ENCODE measurements around the gene QSER1.

Gene QSER1

DNA sequence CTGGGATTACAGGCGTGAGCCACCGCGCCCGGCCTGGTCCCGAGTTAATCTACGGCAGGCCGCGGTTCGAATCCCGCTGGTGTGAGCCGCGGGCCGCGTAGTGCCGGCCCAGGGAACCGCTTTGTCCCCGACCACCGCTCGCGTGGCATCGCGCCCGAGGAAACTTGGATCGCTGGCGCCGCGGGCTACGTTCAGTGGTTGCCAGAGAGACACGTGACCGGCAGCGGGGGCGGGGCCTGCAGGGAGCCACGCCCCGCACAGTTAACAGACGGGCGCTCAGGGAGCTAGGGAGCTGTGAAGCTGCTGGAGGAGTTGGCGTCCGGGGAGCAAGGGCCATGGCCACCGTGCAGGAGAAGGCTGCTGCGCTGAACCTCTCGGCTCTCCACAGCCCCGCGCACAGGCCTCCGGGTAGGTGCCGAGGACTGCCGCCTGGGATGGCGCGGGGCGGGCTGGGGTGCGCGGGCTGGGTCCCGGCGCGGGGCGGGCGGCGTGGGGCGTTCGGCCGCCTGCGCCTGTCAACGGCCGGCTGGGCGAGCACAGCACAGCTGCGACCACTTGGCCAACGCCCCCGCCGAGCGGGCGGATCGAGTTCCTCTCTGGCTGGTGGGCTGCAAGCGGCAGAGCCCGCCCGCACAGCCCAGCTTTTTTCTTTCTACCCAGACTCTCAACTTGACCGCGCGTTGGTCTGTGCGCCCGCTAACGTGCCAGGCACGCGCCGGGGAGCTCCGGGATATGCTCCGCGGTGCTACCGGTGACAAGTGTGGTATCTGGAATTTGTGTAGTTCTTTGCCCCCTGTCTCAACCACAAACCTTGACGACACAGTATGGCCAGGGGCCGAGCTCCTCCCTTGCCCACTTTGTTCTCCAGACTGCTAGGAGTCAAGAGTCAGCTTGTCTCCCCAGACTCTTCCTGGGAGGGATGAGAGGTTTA is 123.3 kb downstream of the QSER1 start, which contains the start of gene DEPDC7:
Gene DEPDC7, plus strand, starts transcription at position 258 of the 931 bp plus-strand sequence. Its CDS starts 78 bp downstream, at position 336.
- H3K36me3 ChIP-seq (ENCODE audit: control insufficient read depth, insufficient read depth, low read length) = no peaks in the 10 kb centered on the region
- H3K4me1 ChIP-seq (ENCODE audit: control insufficient read depth, insufficient read depth, low read length) = peaks cover 3% of the 10 kb centered on the region
- 7% methylated on average over 89 of the region's 89 CpGs for WGBS, 2 experiments
- H3K27ac ChIP-seq (ENCODE audit: insufficient read depth, low read depth, low read length, poor library complexity, severe bottlenecking) = no peak within 1 kb of the TSS
- H3K9me3 ChIP-seq (ENCODE audit: control insufficient read depth, low read length) = no peaks in the 10 kb centered on the region
- H3K4me3 ChIP-seq (ENCODE audit: insufficient read depth, low read depth, low read length) = peak within 1 kb of the TSS; percentile 37
- peaks cover 38% of the 10 kb centered on the region for H3K27me3 ChIP-seq (ENCODE audit: control insufficient read depth, insufficient read depth, low read length, poor library complexity, severe bottlenecking)

DNA sequence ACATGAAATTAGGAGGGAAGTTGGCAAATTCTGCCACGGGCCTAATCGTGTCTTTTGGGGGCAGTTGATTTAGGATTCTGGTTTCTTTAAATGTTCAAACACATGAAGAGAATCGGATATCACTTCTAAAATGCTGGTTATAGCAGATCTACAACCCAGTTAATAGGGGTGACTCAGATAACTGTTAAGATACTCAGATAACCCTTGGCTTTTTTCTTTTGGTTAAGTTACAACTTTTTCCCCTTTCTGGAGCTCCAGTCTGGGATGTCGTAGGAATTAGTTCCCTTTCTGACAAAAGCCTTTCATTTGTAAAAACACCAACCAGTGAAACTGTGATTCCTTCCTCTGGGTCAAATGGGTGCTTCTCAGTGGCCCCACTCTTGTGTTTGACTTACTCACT is 124.0 kb downstream of the QSER1 start:
- no peaks in the 10 kb centered on the region for H3K36me3 ChIP-seq (ENCODE audit: control insufficient read depth, insufficient read depth, low read length)
- H3K27me3 ChIP-seq (ENCODE audit: control insufficient read depth, insufficient read depth, low read length, poor library complexity, severe bottlenecking) = peaks cover 38% of the 10 kb centered on the region
- 47 to 62% methylated on average over 4 of the region's 4 CpGs for WGBS, 2 experiments
- no peaks in the 10 kb centered on the region for H3K9me3 ChIP-seq (ENCODE audit: control insufficient read depth, low read length)
- H3K4me3 ChIP-seq (ENCODE audit: insufficient read depth, low read depth, low read length) = peak overlapping the region; percentile 37
- H3K27ac ChIP-seq (ENCODE audit: insufficient read depth, low read depth, low read length, poor library complexity, severe bottlenecking) = no peak overlapping the region
- H3K4me1 ChIP-seq (ENCODE audit: control insufficient read depth, insufficient read depth, low read length) = peaks cover 3% of the 10 kb centered on the region

DNA sequence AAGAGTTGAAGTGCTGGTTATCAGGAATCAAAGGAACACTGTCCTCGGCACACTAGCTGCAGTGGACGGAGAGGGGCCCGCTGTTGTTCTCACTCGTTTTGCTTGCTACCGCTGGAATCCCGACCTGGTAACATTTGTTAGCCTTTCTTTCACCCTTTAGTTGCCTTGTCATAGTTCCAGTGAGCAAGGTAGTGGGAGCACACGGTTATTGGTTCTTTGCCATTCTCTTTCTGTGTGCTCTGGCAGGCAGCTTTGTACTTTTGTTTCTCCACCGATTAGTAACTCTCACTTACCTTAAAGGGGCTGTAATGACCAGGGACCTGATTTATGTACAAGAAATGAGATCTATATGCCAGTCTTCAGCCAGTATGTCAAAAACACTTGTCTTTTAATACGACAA is 124.9 kb downstream of the QSER1 start:
- Histone ChIP-seq H3K4me1 (ENCODE audit: control insufficient read depth, insufficient read depth, low read length) (peaks cover 3% of the 10 kb centered on the region), H3K27ac (ENCODE audit: insufficient read depth, low read depth, low read length, poor library complexity, severe bottlenecking) (no peak overlapping the region), H3K9me3 (ENCODE audit: control insufficient read depth, low read length) (no peaks in the 10 kb centered on the region), H3K36me3 (ENCODE audit: control insufficient read depth, insufficient read depth, low read length) (no peaks in the 10 kb centered on the region), H3K27me3 (ENCODE audit: control insufficient read depth, insufficient read depth, low read length, poor library complexity, severe bottlenecking) (peaks cover 38% of the 10 kb centered on the region), H3K4me3 (ENCODE audit: insufficient read depth, low read depth, low read length) (no peak overlapping the region)
- 60 to 65% methylated on average over 9 of the region's 9 CpGs for WGBS, 2 experiments

DNA sequence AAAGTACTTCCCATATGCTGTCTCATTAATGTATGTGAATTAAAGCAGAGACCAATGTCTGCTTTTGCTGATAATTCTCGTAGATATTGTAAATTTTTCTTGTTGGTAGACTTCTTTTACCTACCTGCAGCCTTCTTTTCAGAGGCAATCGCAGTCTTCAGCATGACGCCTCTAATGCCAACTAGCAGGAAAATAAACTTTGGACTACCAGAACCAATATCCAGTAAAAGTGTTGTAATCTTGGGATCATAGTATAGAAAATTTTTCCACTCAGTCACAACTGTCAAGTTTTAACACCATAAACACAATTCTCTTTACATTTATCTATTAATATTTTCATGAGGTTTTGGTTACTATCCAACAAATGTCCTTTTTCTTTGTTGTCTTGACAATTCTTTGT is 125.4 kb downstream of the QSER1 start:
- Histone ChIP-seq H3K27me3 (ENCODE audit: control insufficient read depth, insufficient read depth, low read length, poor library complexity, severe bottlenecking) (peaks cover 38% of the 10 kb centered on the region), H3K27ac (ENCODE audit: insufficient read depth, low read depth, low read length, poor library complexity, severe bottlenecking) (no peak overlapping the region), H3K4me1 (ENCODE audit: control insufficient read depth, insufficient read depth, low read length) (peaks cover 3% of the 10 kb centered on the region), H3K9me3 (ENCODE audit: control insufficient read depth, low read length) (no peaks in the 10 kb centered on the region), H3K4me3 (ENCODE audit: insufficient read depth, low read depth, low read length) (no peak overlapping the region), H3K36me3 (ENCODE audit: control insufficient read depth, insufficient read depth, low read length) (no peaks in the 10 kb centered on the region)
- WGBS, 2 experiments = 96% methylated on average over 3 of the region's 3 CpGs; no CpG with 5 or more reads in 1 of the 2 experiments

DNA sequence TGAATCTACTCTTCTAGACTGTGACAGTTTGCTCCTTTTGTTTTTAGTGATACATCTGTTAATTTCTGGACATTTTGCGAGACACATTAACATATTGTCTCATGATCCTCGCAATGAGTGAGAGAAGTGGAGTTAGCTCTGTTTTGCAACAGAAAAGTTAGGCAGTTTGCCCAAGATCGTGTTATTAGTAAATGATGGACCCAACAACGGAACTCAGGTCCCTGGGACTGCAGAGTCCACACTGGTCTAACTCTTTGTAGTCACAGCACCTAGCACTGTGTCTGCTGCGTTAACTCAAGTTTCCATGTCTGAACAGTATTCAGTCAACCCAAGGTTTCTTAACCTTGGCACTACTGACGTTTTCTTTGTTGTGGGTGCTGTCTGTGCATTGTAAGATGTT is 126.2 kb downstream of the QSER1 start:
- H3K36me3 ChIP-seq (ENCODE audit: control insufficient read depth, insufficient read depth, low read length) = no peaks in the 10 kb centered on the region
- peaks cover 38% of the 10 kb centered on the region for H3K27me3 ChIP-seq (ENCODE audit: control insufficient read depth, insufficient read depth, low read length, poor library complexity, severe bottlenecking)
- H3K27ac ChIP-seq (ENCODE audit: insufficient read depth, low read depth, low read length, poor library complexity, severe bottlenecking) = no peak overlapping the region
- no peaks in the 10 kb centered on the region for H3K9me3 ChIP-seq (ENCODE audit: control insufficient read depth, low read length)
- H3K4me3 ChIP-seq (ENCODE audit: insufficient read depth, low read depth, low read length) = no peak overlapping the region
- H3K4me1 ChIP-seq (ENCODE audit: control insufficient read depth, insufficient read depth, low read length) = peaks cover 3% of the 10 kb centered on the region
- WGBS, 2 experiments = 94 to 98% methylated on average over 6 of the region's 6 CpGs

DNA sequence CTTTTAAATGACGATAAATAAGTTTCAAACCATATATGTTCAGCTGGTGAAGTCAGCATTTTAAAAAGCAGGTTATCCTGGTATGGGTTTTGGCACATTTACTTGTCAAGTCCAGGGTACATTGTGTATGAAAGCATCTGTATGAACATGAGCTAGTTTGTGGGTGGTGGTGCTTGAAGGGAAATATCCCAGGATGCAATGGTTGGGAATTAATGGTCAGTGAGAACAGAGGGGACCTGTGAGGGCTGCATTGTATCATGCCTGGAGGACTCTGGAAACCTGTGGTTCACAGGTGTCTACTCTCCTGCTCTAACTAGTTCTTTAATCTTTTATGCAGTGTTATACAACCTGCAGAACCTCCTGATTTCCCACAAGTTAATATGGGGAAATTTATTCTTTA is 128.9 kb downstream of the QSER1 start:
- no peak overlapping the region for H3K27ac ChIP-seq (ENCODE audit: insufficient read depth, low read depth, low read length, poor library complexity, severe bottlenecking)
- WGBS, 2 experiments = 87 to 100% methylated on average over 1 of the region's 1 CpG
- H3K9me3 ChIP-seq (ENCODE audit: control insufficient read depth, low read length) = no peaks in the 10 kb centered on the region
- H3K4me1 ChIP-seq (ENCODE audit: control insufficient read depth, insufficient read depth, low read length) = no peaks in the 10 kb centered on the region
- no peaks in the 10 kb centered on the region for H3K36me3 ChIP-seq (ENCODE audit: control insufficient read depth, insufficient read depth, low read length)
- H3K4me3 ChIP-seq (ENCODE audit: insufficient read depth, low read depth, low read length) = no peak overlapping the region
- peaks cover 19% of the 10 kb centered on the region for H3K27me3 ChIP-seq (ENCODE audit: control insufficient read depth, insufficient read depth, low read length, poor library complexity, severe bottlenecking)

DNA sequence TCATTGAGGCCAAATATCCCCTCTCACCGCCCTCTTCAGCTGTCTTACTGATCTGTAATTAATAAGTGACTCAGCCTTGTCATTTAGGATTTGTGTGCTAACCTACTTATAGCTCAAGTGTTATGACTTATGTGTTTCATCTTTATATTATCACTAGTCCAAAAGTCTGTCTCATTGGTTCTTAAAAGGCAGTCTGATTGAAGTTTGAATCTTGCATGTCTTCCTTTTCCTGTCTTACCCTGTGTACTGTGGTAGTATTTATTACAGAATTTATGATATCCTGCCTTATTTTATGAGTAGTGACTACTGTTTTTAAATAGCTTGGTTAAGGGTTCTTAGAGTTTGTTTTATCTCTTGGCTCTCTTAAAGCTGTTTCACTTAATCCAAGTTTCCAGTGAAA is 129.3 kb downstream of the QSER1 start:
- no peak overlapping the region for H3K27ac ChIP-seq (ENCODE audit: insufficient read depth, low read depth, low read length, poor library complexity, severe bottlenecking)
- H3K4me1 ChIP-seq (ENCODE audit: control insufficient read depth, insufficient read depth, low read length) = no peaks in the 10 kb centered on the region
- H3K36me3 ChIP-seq (ENCODE audit: control insufficient read depth, insufficient read depth, low read length) = no peaks in the 10 kb centered on the region
- 91 to 100% methylated on average over 1 of the region's 1 CpG for WGBS, 2 experiments
- no peak overlapping the region for H3K4me3 ChIP-seq (ENCODE audit: insufficient read depth, low read depth, low read length)
- no peaks in the 10 kb centered on the region for H3K9me3 ChIP-seq (ENCODE audit: control insufficient read depth, low read length)
- H3K27me3 ChIP-seq (ENCODE audit: control insufficient read depth, insufficient read depth, low read length, poor library complexity, severe bottlenecking) = peaks cover 15% of the 10 kb centered on the region

DNA sequence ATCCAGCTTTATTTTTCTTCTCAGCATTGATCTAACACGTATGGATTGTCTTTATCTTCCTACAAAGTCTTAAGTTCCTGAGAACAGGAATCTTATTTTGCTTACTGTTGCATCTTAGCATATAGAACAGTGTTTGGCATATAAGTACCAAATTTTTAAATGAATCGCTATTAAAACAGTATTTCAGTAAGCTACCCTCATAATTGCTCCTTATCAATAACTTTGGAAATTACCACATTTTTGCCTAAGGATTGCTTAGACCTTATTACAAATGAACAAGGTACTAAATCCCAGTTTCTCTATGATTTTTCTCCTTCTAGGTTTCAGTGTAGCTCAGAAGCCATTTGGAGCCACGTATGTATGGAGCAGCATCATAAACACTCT is 132.7 kb downstream of the QSER1 start:
- WGBS, 2 experiments = 90 to 93% methylated on average over 3 of the region's 3 CpGs
- Histone ChIP-seq H3K36me3 (ENCODE audit: control insufficient read depth, insufficient read depth, low read length) (no peaks in the 10 kb centered on the region), H3K4me1 (ENCODE audit: control insufficient read depth, insufficient read depth, low read length) (no peaks in the 10 kb centered on the region), H3K4me3 (ENCODE audit: insufficient read depth, low read depth, low read length) (no peak overlapping the region), H3K9me3 (ENCODE audit: control insufficient read depth, low read length) (no peaks in the 10 kb centered on the region), H3K27me3 (ENCODE audit: control insufficient read depth, insufficient read depth, low read length, poor library complexity, severe bottlenecking) (no peaks in the 10 kb centered on the region), H3K27ac (ENCODE audit: insufficient read depth, low read depth, low read length, poor library complexity, severe bottlenecking) (no peak overlapping the region)

DNA sequence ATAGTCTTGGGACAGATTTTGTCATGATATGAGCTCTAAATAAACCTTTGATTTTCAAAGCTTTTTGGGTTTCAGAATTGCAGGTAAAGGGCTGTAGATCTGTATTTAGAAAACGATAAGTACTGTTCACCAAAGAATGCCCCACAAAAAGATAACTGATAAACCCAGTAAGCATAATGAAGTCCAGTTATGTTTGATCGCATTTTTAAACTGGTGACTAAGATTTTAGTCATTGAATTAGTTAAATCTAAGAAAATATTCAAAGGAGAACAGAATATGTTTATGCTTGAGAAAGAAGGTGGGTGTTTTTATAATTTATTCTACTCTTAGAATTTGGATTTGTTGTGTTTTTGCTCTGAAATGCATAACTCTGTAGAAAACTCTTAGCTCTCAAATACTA is 134.6 kb downstream of the QSER1 start:
- Histone ChIP-seq H3K9me3 (ENCODE audit: control insufficient read depth, low read length) (no peaks in the 10 kb centered on the region), H3K27ac (ENCODE audit: insufficient read depth, low read depth, low read length, poor library complexity, severe bottlenecking) (no peak overlapping the region), H3K27me3 (ENCODE audit: control insufficient read depth, insufficient read depth, low read length, poor library complexity, severe bottlenecking) (no peaks in the 10 kb centered on the region), H3K4me3 (ENCODE audit: insufficient read depth, low read depth, low read length) (no peak overlapping the region), H3K4me1 (ENCODE audit: control insufficient read depth, insufficient read depth, low read length) (no peaks in the 10 kb centered on the region), H3K36me3 (ENCODE audit: control insufficient read depth, insufficient read depth, low read length) (no peaks in the 10 kb centered on the region)
- 85 to 92% methylated on average over 2 of the region's 2 CpGs for WGBS, 2 experiments

DNA sequence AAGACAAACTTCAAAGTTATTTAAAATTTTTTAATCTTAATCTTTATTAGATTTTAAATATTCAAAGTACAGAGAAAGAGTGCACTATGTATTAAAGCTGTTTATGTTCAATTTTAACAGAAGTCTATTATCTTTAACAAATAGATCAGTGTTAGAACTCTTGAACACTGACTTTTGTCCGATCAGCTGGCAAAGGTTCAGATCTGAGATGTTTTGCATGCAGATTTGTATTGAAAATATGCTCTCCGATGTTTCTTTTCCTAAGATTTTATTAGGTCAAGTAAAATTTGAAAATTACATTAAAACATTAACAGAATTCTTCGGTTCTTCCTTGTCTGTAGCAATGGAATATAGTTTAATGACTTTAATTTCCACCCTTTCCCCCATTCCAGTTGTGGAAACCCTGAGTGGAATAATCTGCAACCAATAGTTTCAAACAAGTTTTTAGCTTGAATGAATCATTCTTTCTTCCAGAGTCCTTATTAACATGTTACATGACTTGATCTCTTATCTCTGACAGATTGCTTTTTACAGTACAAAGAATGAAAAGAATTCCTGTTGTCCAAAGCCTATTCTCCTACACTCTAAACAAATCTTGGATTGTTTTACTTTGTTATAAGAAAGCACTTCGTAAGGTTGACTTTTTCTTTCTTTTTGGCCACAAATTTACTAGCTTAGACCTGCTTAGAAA is 135.4 kb downstream of the QSER1 start:
- H3K27me3 ChIP-seq (ENCODE audit: control insufficient read depth, insufficient read depth, low read length, poor library complexity, severe bottlenecking) = no peaks in the 10 kb centered on the region
- 89 to 100% methylated on average over 3 of the region's 4 CpGs for WGBS, 2 experiments

More for the DNA sequence above, 135.4 kb downstream of the QSER1 start:
- no peak overlapping the region for H3K4me3 ChIP-seq (ENCODE audit: insufficient read depth, low read depth, low read length)
- H3K36me3 ChIP-seq (ENCODE audit: control insufficient read depth, insufficient read depth, low read length) = no peaks in the 10 kb centered on the region
- H3K4me1 ChIP-seq (ENCODE audit: control insufficient read depth, insufficient read depth, low read length) = no peaks in the 10 kb centered on the region
- H3K27ac ChIP-seq (ENCODE audit: insufficient read depth, low read depth, low read length, poor library complexity, severe bottlenecking) = no peak overlapping the region
- H3K9me3 ChIP-seq (ENCODE audit: control insufficient read depth, low read length) = no peaks in the 10 kb centered on the region
